ENCODE data around the gene RHBDD2.

GRCh38 chr7:75878312-75878768 lies 494 bp upstream of the RHBDD2 start:
- TF ChIP-seq CTCF (IDR thresholded peaks at IDR 0.05; ENCODE audit: borderline replicate concordance, extremely low read depth, low read length, poor library complexity, severe bottlenecking), result no peak
- no peak for TF ChIP-seq EZH2 (IDR thresholded peaks at IDR 0.05; ENCODE audit: borderline replicate concordance, low read depth, low read length, severe bottlenecking)
